Psoas muscle (tissue), 8 donors: ENCODE measurements around the gene TSC2. TPM values are rescaled to one million over a fixed set of nuclear protein-coding genes. Genes with fewer than 3 reads are reported as not detected.

Experiments used
- ATAC-seq, 4 donors: fragments of 200-7000 bp; cut with Tn5 transposase; one replicate each; pipeline ENCODE4 v1.9.1; 2020; ENCODE audit warnings: moderate library complexity in 3 of 4, mild to moderate bottlenecking in 2 of 4
- DNase-seq, 2 donors: peaks; one replicate each; pipeline ENCODE4 v3.0.0-alpha.2; 2020
- H3K27ac ChIP-seq: fragments of 200-600 bp; one replicate; pipeline ENCODE4 v1.8.0; 2022
- H3K27me3 ChIP-seq, 3 donors: fragments of 200-600 bp in 1 of 3; one replicate each; pipeline versions ENCODE4 v1.6.1 to v1.8.0; 2013 to 2022; ENCODE audit warnings: low read length in 2 of 3, mild to moderate bottlenecking in 2 of 3, moderate library complexity in 1 of 3; ENCODE audit not compliant: insufficient read depth in 3 of 3
- H3K36me3 ChIP-seq, 2 donors: fragments of 200-600 bp in 1 of 2; one replicate each; pipeline versions ENCODE4 v1.6.1 to v1.8.0; 2013 to 2022; ENCODE audit warnings: low read depth in 1 of 2, mild to moderate bottlenecking in 1 of 2, moderate library complexity in 1 of 2; ENCODE audit not compliant: insufficient read depth in 1 of 2
- H3K4me1 ChIP-seq: fragments of 200-600 bp; one replicate; pipeline ENCODE4 v1.8.0; 2022
- H3K4me3 ChIP-seq: fragments of 200-600 bp; one replicate; pipeline ENCODE4 v1.8.0; 2022; ENCODE audit warnings: mild to moderate bottlenecking
- H3K9me3 ChIP-seq: fragments of 200-600 bp; one replicate; pipeline ENCODE4 v1.8.0; 2022
- WGBS, 3 donors: extraction: QIAGEN DNeasy Blood & Tissue Kit; methylation state at CpG; one replicate each; pipeline versions ENCODE4 v1.1.6 to v1.1.7; 2013; 5-methylcytosine and 5-hydroxymethylcytosine counted together
- intact Hi-C, 2 donors: fragments of 100-400 bp; cut with DNase I; formaldehyde crosslinking; loops; one replicate each; pipeline versions ENCODE4 v1.11.0 to v1.14.2; 2022
- polyA plus RNA-seq, 3 donors: library from polyadenylated mRNA; stranded (reverse); fragments of 200-250 nt; gene quantifications; one replicate each; pipeline ENCODE4 v1.2.3, GENCODE V29; 2013
- total RNA-seq, 4 donors: library from RNA; stranded (reverse); fragmentation: NEBNext Ultra II Directional in 2 of 4; extraction: Animal tissue kit (Norgen Biotek cat#: 25700) in 2 of 4; gene quantifications; one replicate each; pipeline versions ENCODE4 v1.2.1 to v1.2.4, GENCODE V29; 2021 to 2023
- TF ChIP-seq, protein P1 (sequence below): fragments of 200-600 bp; IDR thresholded peaks from one replicate; pipeline ENCODE4 v1.8.0; 2022; ENCODE audit warnings: antibody characterized with exemption
- donor health status: healthy with polysubstance abuse.
- donor health status: DM: no; HTN: no; CAD: no; lungs with moderate emphysema.
- donor health status: Bipolar disorder and iron deficiency.
- donor health status: healthy.
- donor health status: DM: yes; HTN: yes; CAD: no.
- donor health status: DM: no; HTN: no; CAD: no.
- donor health status: DM: no; HTN: no; CAD: no.
- donor health status: DM: yes; HTN: yes; CAD: no.

The TSC2 gene
- total and polyA plus RNA-seq, 7 donors, result 27.8 to 89.9 (median 60.8) TPM

DNA sequence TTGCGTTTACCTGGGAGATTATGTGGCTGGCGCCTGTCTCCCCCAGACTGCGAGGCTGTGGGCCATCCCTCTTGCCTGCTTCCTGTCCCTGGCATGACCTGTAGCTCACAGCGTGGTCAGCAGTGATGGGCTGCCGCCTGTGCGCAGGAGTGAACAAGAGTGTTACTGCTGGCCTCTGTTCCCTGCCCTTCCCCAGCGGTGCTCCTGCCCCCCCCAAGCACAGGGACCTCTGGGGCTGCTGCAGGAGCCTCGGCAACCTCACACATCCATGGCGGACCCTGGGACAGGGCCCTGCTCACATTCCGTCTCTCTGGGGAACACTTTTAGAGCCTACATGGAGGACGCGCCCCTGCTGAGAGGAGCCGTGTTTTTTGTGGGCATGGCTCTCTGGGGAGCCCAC, 10.6 kb downstream of the TSC2 start:
- H3K9me3 ChIP-seq, result no peaks in the 10 kb centered on the region
- H3K4me1 ChIP-seq, result no peaks in the 10 kb centered on the region
- H3K36me3 ChIP-seq, result peaks cover 3 to 84% of the 10 kb centered on the region in 2 donors
- TF ChIP-seq, protein P1, sequence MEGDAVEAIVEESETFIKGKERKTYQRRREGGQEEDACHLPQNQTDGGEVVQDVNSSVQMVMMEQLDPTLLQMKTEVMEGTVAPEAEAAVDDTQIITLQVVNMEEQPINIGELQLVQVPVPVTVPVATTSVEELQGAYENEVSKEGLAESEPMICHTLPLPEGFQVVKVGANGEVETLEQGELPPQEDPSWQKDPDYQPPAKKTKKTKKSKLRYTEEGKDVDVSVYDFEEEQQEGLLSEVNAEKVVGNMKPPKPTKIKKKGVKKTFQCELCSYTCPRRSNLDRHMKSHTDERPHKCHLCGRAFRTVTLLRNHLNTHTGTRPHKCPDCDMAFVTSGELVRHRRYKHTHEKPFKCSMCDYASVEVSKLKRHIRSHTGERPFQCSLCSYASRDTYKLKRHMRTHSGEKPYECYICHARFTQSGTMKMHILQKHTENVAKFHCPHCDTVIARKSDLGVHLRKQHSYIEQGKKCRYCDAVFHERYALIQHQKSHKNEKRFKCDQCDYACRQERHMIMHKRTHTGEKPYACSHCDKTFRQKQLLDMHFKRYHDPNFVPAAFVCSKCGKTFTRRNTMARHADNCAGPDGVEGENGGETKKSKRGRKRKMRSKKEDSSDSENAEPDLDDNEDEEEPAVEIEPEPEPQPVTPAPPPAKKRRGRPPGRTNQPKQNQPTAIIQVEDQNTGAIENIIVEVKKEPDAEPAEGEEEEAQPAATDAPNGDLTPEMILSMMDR, result no peak
- 82 to 90% (median 88%) methylated on average over 13 of the region's 13 CpGs for WGBS, 3 donors
- DNase-seq (no peak), ATAC-seq (no peak)
- intact Hi-C loops, result no loop called here
- H3K27me3 ChIP-seq, result no peaks in the 10 kb centered on the region
- H3K27ac ChIP-seq, result no peak overlapping the region
- no peak overlapping the region for H3K4me3 ChIP-seq

DNA sequence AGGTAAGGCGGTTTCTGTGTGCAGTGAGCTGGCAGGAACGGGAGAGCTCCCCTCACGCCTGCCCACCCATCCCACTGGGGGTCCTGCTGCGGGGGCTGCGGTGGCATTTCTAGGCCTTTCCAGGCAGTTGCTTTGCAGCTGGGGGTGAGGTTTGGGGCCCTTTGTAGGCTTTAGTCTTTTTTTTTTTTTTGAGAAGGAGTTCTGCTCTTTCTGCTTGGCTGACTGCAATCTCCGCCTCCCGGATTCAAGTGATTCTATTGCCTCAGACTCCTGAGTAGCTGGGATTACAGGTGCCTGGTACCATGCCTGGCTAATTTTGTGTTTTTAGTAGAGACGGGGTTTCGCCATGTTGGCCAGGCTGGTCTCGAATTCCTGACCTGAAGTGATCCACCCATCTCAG, 11.1 kb downstream of the TSC2 start:
- ATAC-seq (no peak), DNase-seq (no peak)
- Histone ChIP-seq H3K36me3 (peaks cover 3 to 84% of the 10 kb centered on the region in 2 donors), H3K9me3 (no peaks in the 10 kb centered on the region), H3K27ac (no peak overlapping the region), H3K4me3 (no peak overlapping the region), H3K27me3 (no peaks in the 10 kb centered on the region), H3K4me1 (no peaks in the 10 kb centered on the region)
- WGBS, 3 donors, result 86 to 90% (median 90%) methylated on average over 10 of the region's 10 CpGs
- TF ChIP-seq, protein P1, result no peak
- intact Hi-C loops, result no loop called here

DNA sequence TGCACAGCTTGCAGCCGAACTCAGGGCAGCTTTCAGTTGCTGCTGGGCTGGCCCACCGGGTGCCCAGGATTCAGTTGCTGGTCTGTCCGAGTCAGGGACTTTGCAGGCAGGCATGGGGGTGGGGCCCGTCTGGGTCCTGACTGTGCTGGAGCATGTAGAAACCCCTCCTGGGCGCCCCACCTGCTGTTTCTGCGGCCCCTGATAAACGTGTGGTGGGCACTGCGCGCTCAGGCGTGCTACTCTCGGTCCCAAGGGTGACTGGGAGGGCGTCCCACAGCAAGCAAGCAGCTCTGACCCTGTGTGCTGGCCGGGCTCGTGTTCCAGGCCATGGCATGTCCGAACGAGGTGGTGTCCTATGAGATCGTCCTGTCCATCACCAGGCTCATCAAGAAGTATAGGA, 12.6 kb downstream of the TSC2 start:
- no peak overlapping the region for H3K27ac ChIP-seq
- no peaks in the 10 kb centered on the region for H3K27me3 ChIP-seq
- no peaks in the 10 kb centered on the region for H3K4me1 ChIP-seq
- H3K4me3 ChIP-seq, result no peak overlapping the region
- intact Hi-C loops, result no loop called here
- no peak for ATAC-seq
- no peaks in the 10 kb centered on the region for H3K9me3 ChIP-seq
- peaks cover 3 to 81% of the 10 kb centered on the region in 2 donors for H3K36me3 ChIP-seq
- no peak for DNase-seq
- WGBS, 3 donors, result 84 to 92% (median 87%) methylated on average over 17 of the region's 17 CpGs
- TF ChIP-seq, protein P1, result no peak

DNA sequence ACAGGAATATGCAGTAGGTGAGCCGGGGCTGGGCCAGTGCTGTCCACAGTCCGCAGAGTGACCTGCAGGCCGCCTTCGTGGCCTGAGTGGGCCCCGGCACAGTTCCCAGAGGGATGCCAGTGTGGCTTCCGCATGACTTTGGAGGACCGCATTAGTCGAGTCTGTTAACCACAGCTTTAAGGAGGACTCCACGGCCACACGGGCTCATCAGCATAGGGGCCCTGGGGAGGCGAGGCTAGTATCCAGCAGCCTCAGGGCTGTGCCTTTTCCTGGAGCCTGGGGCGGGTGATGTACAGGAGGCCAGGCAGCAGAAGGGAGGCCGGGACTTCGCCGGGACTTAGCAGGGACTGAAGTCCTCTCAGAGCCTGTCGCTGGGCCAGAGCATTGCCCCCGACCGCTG, 13.2 kb downstream of the TSC2 start:
- H3K4me1 ChIP-seq, result no peaks in the 10 kb centered on the region
- DNase-seq (no peak), ATAC-seq (no peak)
- intact Hi-C loops, result no loop called here
- 91 to 95% (median 94%) methylated on average over 18 of the region's 18 CpGs for WGBS, 3 donors
- H3K4me3 ChIP-seq, result no peak overlapping the region
- H3K36me3 ChIP-seq, result peaks cover 4 to 85% of the 10 kb centered on the region in 2 donors
- H3K27me3 ChIP-seq, result no peaks in the 10 kb centered on the region
- H3K9me3 ChIP-seq, result no peaks in the 10 kb centered on the region
- no peak overlapping the region for H3K27ac ChIP-seq
- TF ChIP-seq, protein P1, result no peak

DNA sequence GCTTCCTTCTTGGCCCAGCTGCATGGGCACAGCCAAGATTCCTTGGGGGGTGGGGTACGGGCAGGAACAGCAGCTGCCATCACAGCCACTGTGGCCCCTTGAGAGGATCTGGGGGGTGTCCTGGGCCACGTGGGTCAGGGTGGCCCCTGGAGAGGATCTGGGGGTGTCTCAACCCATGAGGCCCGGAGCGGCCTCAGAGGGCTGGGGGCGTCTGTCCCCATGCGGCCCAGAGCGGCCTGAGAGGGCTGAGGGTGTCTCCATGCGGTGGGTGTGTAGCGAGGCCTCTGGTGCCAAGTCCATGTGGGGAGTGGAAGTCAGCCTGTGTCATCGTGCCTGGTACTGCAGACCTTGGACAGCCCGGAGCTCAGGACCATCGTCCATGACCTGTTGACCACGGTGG, 13.7 kb downstream of the TSC2 start:
- ATAC-seq, result no peak
- peaks cover 7 to 85% of the 10 kb centered on the region in 2 donors for H3K36me3 ChIP-seq
- intact Hi-C loops, result no loop called here
- no peak for DNase-seq
- no peaks in the 10 kb centered on the region for H3K27me3 ChIP-seq
- 89 to 94% (median 90%) methylated on average over 12 to 13 of the region's 13 CpGs for WGBS, 3 donors
- no peak overlapping the region for H3K4me3 ChIP-seq
- H3K27ac ChIP-seq, result no peak overlapping the region
- H3K4me1 ChIP-seq, result no peaks in the 10 kb centered on the region
- no peaks in the 10 kb centered on the region for H3K9me3 ChIP-seq
- TF ChIP-seq, protein P1, result no peak
